ENCODE results near the gene FOXO1.

The FOXO1 gene

DNA sequence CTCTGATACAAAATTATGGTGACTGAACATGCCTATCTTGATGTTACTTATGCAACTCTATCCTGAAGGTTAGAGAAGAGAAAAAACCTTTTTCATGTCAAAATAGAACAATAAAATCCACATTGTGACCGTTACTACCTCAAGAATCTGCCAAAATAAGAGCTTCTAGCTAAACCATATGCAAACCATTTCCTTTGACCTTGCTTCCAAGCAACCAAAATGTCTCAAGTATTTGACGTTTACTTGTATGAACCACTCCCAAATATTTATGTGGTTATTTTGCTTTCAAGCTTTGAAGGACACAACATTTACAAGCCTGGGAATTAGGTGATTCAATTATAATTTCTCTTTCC lies 13.9 kb downstream of the FOXO1 start:
- no peak overlapping the region for H3K4me3 ChIP-seq (replicated peaks; ENCODE audit: low read depth, low read length)
- DNase-seq (ENCODE audit: extremely low read depth, low read depth), result no peak
- TF ChIP-seq, protein P1, sequence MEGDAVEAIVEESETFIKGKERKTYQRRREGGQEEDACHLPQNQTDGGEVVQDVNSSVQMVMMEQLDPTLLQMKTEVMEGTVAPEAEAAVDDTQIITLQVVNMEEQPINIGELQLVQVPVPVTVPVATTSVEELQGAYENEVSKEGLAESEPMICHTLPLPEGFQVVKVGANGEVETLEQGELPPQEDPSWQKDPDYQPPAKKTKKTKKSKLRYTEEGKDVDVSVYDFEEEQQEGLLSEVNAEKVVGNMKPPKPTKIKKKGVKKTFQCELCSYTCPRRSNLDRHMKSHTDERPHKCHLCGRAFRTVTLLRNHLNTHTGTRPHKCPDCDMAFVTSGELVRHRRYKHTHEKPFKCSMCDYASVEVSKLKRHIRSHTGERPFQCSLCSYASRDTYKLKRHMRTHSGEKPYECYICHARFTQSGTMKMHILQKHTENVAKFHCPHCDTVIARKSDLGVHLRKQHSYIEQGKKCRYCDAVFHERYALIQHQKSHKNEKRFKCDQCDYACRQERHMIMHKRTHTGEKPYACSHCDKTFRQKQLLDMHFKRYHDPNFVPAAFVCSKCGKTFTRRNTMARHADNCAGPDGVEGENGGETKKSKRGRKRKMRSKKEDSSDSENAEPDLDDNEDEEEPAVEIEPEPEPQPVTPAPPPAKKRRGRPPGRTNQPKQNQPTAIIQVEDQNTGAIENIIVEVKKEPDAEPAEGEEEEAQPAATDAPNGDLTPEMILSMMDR (IDR thresholded peaks at IDR 0.05; ENCODE audit: low read depth, low read length, missing control alignments), result no peak

DNA sequence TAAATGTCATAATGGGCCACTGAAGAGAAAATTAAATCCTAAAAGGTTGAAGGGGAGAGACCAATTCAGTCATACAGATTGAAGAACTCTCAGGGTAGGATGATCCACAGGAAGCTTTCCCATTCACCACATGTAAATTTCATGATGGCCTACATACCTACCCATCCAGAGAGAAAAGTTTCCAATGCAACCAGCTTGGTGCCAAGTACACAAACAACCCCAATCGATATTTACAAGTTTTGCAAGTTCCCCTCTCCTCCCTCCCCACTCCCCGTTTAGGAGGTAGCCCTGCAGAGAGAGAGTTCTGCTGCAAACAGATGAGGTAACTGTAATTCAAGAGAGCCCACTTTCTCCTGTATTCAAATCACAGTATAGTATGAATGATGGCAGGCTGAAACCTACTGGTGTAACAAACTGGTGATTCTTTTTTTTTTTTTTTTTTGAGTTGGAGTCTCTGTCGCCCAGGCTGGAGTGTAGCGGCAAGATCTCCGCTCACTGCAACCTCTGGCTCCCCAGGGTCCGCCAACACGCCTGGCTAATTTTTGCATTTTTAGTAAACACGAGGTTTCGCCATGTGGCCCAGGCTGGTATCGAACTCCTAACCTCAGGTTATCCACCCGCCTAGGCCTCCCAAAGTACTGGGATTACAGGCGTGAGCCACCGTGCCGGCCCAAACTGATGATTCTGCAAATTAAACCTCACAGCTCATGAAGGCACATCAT lies 14.4 kb downstream of the FOXO1 start:
- H3K4me3 ChIP-seq (replicated peaks; ENCODE audit: low read depth, low read length), result no peak overlapping the region
- no peak for DNase-seq (ENCODE audit: extremely low read depth, low read depth)
- TF ChIP-seq, protein P1 (IDR thresholded peaks at IDR 0.05; ENCODE audit: low read depth, low read length, missing control alignments), result no peak

DNA sequence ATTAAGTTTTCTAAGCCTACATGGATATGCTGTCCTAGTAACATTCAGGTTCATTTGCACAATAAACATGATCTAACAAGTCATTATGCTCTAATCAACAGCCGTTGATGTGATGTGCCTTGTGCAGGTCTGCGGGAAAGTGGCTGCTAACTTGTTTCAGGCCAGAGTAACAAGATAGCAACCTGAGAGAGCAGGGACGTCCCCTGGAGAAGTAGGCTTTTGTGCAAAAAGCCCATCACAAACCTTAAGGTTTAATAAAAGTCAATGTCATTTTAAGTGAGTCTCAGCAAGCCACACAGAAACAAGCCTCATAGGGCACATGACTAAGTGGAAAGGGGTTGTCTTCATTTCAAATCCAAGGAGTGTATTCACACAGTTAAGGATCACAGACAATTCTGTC lies 17.6 kb downstream of the FOXO1 start:
- TF ChIP-seq, protein P1 (IDR thresholded peaks at IDR 0.05; ENCODE audit: low read depth, low read length, missing control alignments), result no peak
- DNase-seq (ENCODE audit: extremely low read depth, low read depth), result no peak
- H3K4me3 ChIP-seq (replicated peaks; ENCODE audit: low read depth, low read length), result no peak overlapping the region

DNA sequence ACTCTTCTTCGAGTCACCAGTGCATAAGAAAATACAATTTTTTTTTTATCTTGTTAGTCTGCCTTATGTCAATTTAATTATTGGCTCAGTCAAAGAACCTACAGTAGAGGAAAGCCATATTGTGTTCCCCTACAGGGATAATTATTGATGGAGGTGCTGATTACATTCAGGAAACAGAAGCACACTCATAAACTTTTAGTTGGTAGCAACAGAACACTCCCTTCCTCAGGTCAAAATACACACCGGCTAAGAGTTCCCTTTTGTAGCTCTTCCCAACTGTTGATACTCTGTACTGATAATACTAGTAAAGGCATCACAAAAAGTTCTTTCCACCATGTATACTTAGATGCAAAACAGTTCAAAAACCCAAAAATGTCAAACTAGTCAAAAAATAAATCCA lies 18.4 kb downstream of the FOXO1 start:
- TF ChIP-seq, protein P1 (IDR thresholded peaks at IDR 0.05; ENCODE audit: low read depth, low read length, missing control alignments), result no peak
- DNase-seq (ENCODE audit: extremely low read depth, low read depth), result no peak
- H3K4me3 ChIP-seq (replicated peaks; ENCODE audit: low read depth, low read length), result no peak overlapping the region

DNA sequence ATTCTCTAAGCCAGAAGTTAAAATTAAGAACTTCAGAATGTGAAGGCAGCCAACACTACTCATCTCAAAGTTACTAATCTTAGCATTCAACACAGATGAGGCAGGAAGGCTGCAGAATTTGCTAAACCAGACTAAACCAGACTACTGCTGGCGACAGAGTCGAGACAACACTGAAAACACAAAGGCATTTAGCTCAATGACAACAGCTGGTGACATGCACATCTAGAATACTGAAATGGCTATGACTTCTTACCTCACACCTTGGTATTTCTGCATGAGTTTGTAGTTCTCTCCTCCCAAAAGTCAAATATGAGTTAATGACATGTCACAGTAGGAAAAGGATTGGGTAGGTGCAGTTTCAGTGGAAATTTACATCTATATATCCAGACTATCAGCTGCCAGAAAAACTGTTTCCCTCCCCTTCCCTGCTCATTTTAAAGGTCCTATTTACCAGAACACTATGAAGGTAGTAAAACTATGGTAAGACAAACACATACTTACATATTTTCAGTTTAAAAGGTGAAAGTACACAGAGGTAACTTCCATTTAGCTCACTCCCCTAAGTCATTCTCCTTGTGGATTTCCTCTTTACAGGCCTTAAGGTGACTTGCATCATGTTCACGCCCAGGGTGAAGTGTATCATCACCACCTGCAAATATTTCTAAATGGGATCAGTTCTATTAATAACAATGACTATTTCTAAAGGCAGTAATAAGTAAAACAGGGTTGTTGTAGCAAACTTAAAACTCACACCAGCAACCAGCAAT lies 21.4 kb downstream of the FOXO1 start:
- TF ChIP-seq, protein P1 (IDR thresholded peaks at IDR 0.05; ENCODE audit: low read depth, low read length, missing control alignments), result no peak
- DNase-seq (ENCODE audit: extremely low read depth, low read depth), result no peak
- no peak overlapping the region for H3K4me3 ChIP-seq (replicated peaks; ENCODE audit: low read depth, low read length)

DNA sequence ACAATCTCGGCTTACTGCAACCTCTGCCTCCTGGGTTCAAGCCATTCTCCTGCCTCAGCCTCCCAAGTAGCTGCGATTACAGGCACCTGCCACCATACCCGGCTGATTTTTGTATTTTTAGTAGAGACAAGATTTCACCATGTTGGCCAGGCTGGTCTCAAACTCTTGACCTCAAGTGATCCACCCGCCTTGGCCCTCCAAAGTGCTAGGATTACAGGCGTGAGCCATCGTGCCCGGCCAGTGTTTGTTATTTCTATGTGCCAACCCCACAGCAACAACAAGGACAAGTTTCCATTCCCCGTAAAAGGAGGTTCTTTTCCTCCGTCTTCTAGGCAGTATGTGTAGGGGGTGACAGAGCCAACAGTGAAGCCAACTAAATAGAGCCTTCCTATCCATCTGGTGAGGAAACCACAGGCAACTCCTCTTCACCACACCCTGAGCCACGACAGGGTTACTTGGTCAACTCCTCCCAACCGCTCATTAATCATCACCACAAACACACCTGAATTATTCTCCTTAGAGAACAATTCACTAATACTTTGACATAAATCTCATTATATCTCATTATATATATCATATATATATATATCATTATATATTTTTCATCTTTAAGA lies 25.5 kb downstream of the FOXO1 start:
- no peak overlapping the region for H3K4me3 ChIP-seq (replicated peaks; ENCODE audit: low read depth, low read length)
- TF ChIP-seq, protein P1 (IDR thresholded peaks at IDR 0.05; ENCODE audit: low read depth, low read length, missing control alignments), result no peak
- DNase-seq (ENCODE audit: extremely low read depth, low read depth), result no peak

Measured in HFF-Myc (cell line).